GM15510 (cell line): ENCODE results near the gene PLEKHA7.

ENCODE experiments used
- POLR2A ChIP-seq: IDR thresholded peaks from 3 replicates; pipeline ENCODE4 v1.6.1; 2011; ENCODE audit warnings: borderline replicate concordance; ENCODE audit not compliant: insufficient read length; ENCODE audit errors: extremely low read depth

PLEKHA7 gene

DNA sequence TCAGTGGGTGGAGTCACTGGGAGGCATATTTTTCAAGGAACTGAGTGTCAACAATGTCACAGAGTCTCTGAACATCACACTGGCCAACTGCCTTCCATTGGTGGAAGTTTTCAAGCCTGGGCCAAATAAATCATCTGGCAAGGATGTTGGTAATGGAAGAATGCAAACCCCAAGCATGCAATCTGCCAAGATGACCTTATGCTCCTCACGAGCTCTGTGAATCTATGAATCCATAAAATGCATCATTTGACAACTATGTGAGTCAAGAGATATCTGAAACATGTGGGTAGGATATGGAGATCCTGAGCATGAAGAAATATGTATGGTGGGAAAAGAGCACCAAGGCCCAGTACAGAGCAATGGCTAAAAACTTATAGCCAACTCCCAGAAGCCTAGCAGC lies 122.2 kb downstream of the PLEKHA7 start:
- no peak for TF ChIP-seq POLR2A

DNA sequence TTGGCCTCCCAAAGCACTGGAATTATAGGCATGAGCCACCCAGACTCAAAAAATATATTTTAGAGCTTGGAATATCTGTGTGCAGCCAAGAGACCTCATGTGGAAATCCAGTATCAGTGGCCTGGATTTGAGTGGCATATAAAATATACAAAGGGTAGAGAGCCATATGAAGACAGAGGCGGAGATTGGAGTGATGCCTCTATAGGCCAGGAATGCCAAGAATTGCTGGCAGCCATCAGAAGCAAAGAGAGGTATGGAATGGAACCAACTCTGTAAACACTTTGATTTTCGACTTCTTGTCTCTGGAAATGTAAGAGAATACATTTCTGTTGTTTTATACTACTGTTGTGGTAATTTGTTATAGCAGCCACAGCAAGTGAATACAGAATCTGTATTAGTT lies 123.0 kb downstream of the PLEKHA7 start:
- TF ChIP-seq POLR2A: no peak

DNA sequence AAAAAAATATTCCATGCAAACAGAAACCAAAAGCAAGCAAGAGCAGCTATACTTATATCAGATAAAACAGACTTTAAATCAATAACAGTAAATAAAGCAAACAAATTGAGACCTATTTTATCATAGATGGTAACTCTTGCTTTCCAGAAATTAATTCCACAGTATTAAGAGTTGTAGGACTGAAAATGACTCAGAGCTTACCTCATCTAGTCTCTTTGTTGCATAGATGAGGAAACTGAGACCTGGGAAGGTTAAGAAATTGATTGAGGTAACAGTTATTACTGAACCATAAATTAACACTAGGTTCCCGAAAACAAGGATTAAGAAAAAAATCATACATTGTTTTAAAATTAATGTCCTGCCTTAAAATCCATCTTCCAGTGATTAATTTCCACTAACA lies 123.8 kb downstream of the PLEKHA7 start:
- no peak for TF ChIP-seq POLR2A

DNA sequence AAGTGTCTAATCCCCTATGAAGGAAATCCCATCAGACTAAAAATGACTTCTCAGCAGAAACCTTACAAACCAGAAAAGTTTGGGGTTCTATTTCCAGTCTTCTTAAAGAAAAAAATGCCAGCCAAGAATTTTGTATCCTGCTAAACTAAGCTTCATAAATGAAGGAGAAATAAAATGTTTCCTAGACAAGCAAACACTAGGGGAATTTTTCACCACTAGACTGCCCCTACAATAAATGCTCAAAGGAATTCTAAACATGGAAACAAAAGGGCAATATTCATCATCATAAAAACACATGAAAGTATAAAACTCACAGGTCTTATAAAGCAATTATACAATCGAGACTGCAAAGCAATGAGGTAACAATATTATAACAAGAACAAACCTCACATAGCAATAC lies 124.3 kb downstream of the PLEKHA7 start:
- TF ChIP-seq POLR2A: no peak

GRCh38 chr11:16883174-16883573 lies 131.0 kb downstream of the PLEKHA7 start:
- no peak for TF ChIP-seq POLR2A

GRCh38 chr11:16881766-16882165 lies 132.4 kb downstream of the PLEKHA7 start:
- TF ChIP-seq POLR2A: no peak

DNA sequence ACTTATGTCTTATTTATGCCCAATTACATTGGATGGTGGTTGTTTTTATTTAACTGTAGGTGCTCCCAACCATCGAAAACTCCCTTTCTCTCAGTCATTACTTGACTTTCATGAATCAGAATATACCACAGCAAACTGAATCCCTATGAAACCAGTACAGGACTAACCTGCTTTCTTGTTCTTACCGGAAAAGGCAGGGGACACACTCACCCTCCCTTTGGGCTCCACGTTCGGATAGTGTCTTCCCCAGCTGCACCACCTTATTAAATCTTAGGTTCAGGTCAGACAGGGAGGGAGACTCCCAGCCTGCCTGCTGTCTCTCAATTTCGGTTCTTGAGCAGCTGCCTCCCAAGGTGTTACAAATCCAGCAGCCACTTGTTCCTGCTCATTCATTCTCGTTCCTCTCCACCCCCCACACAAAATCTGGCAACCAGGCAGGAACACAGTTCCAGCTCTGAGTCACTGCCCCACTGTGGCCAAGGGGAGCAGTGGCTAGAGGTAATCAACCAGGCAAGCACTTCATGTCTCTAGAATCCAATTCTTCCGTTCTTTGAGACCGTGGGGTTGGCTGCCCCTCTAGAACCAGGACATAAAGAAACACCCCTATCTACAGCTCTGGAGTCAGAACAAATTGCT lies 133.0 kb downstream of the PLEKHA7 start:
- TF ChIP-seq POLR2A: no peak

DNA sequence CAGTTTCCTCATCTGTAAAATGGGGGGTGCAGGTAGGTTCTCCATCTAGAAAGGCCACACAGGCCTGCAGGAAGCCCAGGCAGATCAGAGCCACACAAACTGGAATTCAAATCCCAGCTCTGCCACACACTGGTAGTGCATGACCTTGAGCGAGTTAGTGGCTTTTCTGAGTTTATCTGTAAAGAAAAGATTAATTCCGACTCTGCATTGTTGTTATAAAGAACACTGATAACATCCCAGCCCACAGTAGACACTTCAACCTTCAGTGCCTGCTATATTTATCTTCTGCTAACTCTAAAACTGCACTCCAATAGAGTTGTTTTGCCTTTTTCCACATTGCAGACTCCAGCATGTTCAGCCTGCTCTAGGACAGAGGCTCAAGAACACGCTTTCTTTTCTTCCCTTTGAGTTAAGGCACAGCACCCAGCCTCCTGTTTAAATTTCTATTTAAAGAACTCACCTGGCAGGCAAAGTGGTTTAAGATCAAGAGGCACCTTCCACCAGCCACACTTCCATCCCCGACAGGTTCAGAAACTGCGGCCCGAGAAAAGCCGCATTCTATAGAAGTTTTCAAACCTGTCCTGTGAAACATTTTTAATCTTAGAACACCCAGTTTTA lies 133.9 kb downstream of the PLEKHA7 start:
- no peak for TF ChIP-seq POLR2A

- no peak for TF ChIP-seq POLR2A
Measured at GRCh38 chr11:16879690-16880089, 134.5 kb downstream of the PLEKHA7 start.

- TF ChIP-seq POLR2A: no peak
Measured at GRCh38 chr11:16876837-16877236, 137.4 kb downstream of the PLEKHA7 start.

DNA sequence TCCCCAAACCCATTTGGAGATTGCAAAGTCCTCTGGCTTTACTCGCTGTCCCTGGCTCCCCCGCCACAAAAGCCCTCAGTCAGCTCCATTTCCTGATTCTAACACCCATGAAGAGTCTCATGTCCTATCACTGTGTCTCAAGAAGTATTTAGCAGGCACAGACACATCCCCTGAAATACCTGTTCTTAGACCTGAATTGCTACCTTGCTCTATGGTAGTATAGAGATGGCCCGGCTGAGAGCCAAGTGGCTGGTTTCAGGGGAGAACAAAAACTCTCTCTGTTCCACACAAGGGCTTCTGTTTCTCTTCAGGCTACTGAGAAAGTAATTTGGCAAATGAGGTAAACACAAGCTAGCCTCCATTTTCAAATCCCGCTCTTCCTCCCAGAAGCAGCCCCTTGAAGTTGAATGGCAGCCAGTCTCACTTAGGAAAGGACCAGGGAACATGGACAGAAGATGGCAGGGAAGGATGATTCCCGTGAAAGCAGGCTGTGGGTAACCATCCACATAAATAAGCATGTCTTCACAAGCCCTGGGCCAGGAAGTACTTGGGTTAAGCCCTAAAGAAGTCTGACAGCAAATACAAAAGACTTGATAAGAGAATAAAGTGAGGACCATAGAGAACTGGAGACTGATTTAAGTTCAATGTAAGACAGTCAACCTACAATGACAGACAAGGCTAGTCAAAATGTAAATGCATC lies 138.0 kb downstream of the PLEKHA7 start:
- no peak for TF ChIP-seq POLR2A

DNA sequence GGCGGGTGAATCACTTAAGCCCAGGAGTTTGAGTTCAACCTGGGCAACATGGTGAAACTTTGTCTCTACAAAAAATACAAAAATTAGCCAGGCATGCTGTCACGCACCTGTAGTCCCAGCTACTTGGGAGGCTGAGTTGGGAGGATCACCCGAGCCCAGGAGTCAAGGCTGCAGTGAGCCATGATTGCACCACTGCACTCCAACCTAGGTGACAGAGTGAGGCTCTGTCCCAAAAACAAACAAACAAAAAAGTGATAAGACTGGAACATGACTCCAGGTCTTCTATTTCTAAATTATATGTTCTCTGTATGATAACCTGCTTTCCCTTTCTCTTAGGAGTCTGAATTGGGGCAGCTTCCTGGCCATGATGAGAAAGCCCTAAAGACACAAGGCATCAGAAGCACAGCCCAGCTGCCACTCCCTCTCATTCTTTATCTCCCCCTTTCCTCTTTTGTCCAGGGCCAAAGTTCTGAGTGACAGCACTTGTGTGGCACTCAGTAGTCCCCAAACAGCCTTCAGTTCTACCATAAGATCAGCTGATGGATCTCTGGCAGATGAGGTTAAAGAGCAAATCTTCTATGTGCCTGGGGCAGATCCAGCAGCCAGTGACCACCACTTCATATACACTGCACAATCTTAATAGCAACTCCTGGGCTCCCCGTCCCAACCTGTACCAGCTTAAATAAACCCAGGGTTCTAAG lies 139.8 kb downstream of the PLEKHA7 start:
- TF ChIP-seq POLR2A: no peak

GRCh38 chr11:16873289-16873688 lies 140.9 kb downstream of the PLEKHA7 start:
- no peak for TF ChIP-seq POLR2A

GRCh38 chr11:16871368-16871767 lies 142.8 kb downstream of the PLEKHA7 start:
- no peak for TF ChIP-seq POLR2A

- no peak for TF ChIP-seq POLR2A
Measured at GRCh38 chr11:16867097-16867496, 147.1 kb downstream of the PLEKHA7 start.
